Thoracic aorta (tissue), 2 donors: Measurements from ENCODE around the gene ALPK1. TPM values are rescaled to one million over a fixed set of nuclear protein-coding genes. Genes with fewer than 3 reads are reported as not detected.

ENCODE experiments used
- ATAC-seq: fragments of 150-250 bp; one replicate; pipeline ENCODE4 v1.8.0; 2017; ENCODE audit warnings: low read depth; ENCODE audit not compliant: insufficient number of reproducible peaks, low FRiP score
- DNase-seq: peaks from one replicate; pipeline ENCODE4 v3.0.0-alpha.2; 2020; ENCODE audit warnings: low spot score
- H3K27ac ChIP-seq, 2 donors: fragments of 200-600 bp; sonication (generic); 1 replicate in 1 of 2; 2 replicates in 1 of 2; pipeline ENCODE4 v1.5.1; 2016; ENCODE audit warnings: mild to moderate bottlenecking in 2 of 2, moderate library complexity in 2 of 2
- H3K27me3 ChIP-seq: fragments of 200-600 bp; sonication (generic); replicated peaks from 2 replicates; pipeline ENCODE4 v1.6.0; 2016; ENCODE audit warnings: mild to moderate bottlenecking; ENCODE audit not compliant: insufficient read depth
- H3K36me3 ChIP-seq: fragments of 200-600 bp; sonication (generic); one replicate; pipeline ENCODE4 v1.5.1; 2016
- H3K4me1 ChIP-seq, 2 donors: fragments of 200-600 bp; sonication (generic); 1 replicate in 1 of 2; 2 replicates in 1 of 2; pipeline versions ENCODE4 v1.5.1 to v1.6.0; 2016; ENCODE audit warnings: low read depth in 2 of 2, mild to moderate bottlenecking in 1 of 2; ENCODE audit not compliant: control insufficient read depth in 1 of 2
- H3K4me3 ChIP-seq: fragments of 200-600 bp; sonication (generic); 2 replicates; pipeline ENCODE4 v1.5.1; 2016; ENCODE audit warnings: mild to moderate bottlenecking
- H3K9me3 ChIP-seq: fragments of 200-600 bp; sonication (generic); 2 replicates; pipeline ENCODE4 v1.5.1; 2016
- total RNA-seq, 2 donors: library from RNA; depleted of rRNA; stranded (reverse); fragments of >200 nt; gene quantifications; one replicate each; pipeline versions ENCODE4 v1.1.0 to v1.2.3, GENCODE V29; 2016
- TF ChIP-seq, protein P1 (sequence below): fragments of 200-600 bp; sonication (generic); IDR thresholded peaks from one replicate; pipeline ENCODE4 v1.5.1; 2019; ENCODE audit warnings: antibody characterized with exemption

Gene ALPK1
- total RNA-seq, 2 donors from 2014 or later = 20.0 to 63.4 TPM

DNA sequence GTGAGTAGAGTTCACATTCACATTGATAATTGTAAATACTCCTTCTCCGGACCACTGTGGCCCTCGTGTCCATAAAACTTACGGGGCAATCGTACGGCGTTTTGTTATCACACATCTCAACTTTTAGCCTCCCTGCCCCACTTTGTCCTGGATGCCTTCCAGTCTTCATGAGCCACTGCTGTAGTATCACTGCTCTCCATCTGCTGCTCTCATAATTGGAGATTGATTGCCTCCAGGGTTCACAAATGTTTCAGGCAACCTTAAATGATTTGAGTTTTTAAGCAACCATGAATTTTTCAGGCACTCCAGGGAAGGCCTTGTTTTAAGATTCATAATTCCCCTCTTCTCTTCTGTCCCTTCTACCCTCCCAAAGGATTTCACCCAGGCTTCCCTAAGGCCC is 28.4 kb downstream of the ALPK1 start:
- no peaks in the 10 kb centered on the region for H3K27me3 ChIP-seq
- H3K4me1 ChIP-seq = no peaks in the 10 kb centered on the region
- ATAC-seq = no peak
- H3K9me3 ChIP-seq = no peaks in the 10 kb centered on the region
- H3K4me3 ChIP-seq = no peak overlapping the region
- TF ChIP-seq, protein P1, sequence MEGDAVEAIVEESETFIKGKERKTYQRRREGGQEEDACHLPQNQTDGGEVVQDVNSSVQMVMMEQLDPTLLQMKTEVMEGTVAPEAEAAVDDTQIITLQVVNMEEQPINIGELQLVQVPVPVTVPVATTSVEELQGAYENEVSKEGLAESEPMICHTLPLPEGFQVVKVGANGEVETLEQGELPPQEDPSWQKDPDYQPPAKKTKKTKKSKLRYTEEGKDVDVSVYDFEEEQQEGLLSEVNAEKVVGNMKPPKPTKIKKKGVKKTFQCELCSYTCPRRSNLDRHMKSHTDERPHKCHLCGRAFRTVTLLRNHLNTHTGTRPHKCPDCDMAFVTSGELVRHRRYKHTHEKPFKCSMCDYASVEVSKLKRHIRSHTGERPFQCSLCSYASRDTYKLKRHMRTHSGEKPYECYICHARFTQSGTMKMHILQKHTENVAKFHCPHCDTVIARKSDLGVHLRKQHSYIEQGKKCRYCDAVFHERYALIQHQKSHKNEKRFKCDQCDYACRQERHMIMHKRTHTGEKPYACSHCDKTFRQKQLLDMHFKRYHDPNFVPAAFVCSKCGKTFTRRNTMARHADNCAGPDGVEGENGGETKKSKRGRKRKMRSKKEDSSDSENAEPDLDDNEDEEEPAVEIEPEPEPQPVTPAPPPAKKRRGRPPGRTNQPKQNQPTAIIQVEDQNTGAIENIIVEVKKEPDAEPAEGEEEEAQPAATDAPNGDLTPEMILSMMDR = no peak
- DNase-seq = no peak
- H3K36me3 ChIP-seq = no peaks in the 10 kb centered on the region
- no peak overlapping the region for H3K27ac ChIP-seq

DNA sequence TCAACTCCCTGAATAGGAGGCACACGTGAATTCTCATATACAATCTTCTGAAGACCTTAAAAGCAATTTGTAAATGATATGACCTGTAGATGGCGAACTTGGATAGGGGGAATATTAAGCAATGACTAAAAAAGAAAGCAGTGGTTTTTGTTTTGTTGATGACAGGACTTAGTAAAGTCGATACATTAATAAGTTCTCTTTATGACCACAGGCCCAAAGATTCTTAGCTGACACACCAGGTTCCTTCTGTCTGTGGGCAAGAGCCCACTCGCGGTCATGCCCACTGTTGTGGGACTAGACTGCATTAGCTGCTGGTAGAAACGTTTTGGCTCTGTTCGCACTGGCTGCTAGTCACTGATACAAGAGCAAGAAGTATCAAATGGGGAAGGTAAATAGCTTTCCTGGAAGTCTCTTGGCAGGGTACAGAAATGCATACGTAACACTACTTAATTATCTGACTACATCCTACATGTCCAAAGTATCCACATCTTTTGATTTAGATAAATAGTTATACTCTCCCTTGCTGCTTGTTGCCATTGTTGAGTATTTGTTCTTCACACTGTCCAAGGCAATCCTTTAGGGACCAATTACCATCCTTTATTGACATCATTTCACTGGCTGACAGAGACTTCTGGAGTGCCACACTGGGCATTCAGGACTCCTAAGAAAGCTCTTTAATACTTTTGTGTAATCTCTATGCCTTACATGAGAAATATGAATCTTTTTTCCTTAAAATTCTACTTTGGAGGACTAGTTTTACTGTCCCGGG is 31.0 kb downstream of the ALPK1 start:
- Histone ChIP-seq H3K27me3 (no peaks in the 10 kb centered on the region), H3K9me3 (no peaks in the 10 kb centered on the region), H3K4me3 (no peak overlapping the region), H3K27ac (no peak overlapping the region), H3K36me3 (no peaks in the 10 kb centered on the region), H3K4me1 (no peaks in the 10 kb centered on the region)
- DNase-seq (no peak), ATAC-seq (peak; percentile 16)
- TF ChIP-seq, protein P1 = no peak

GRCh38 chr4:112328734-112329130 is 31.6 kb downstream of the ALPK1 start:
- Histone ChIP-seq H3K9me3 (no peaks in the 10 kb centered on the region), H3K36me3 (no peaks in the 10 kb centered on the region), H3K4me3 (no peak overlapping the region), H3K27me3 (no peaks in the 10 kb centered on the region), H3K27ac (no peak overlapping the region), H3K4me1 (no peaks in the 10 kb centered on the region)
- TF ChIP-seq, protein P1 = no peak
- DNase-seq (no peak), ATAC-seq (no peak)

DNA sequence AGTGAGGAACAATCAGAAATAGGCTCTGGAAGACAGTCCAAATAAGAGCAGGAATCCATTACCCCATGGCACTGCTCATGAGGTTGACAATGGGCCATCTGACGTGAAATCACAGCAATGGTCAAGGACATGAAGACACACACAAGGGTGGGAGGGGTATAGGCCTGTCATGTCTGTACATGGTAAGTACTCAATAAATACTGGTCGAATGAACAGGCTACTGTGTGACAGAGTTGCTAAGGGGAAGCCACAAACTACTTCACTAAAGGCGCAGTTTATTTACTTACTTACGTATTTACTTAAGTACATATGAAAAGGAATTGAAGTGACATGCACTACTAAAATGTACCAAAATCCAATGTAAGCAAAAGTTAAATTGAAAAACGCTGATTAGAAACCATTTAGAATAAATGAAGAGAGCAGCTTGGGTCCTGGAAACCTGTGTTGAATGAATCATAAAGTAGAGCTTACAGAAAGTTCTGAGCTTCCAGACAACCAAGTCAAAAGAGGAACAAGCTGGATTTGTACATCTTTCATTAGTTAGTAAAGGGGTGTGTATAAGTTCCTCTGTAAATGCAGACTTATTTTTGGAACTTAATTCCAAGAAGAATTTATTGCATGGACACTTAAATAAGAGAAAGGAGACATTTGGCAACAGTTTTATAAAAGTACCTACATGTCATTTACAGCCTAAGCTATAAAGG is 32.7 kb downstream of the ALPK1 start:
- no peak for ATAC-seq
- DNase-seq = no peak
- H3K27ac ChIP-seq = no peak overlapping the region
- no peaks in the 10 kb centered on the region for H3K36me3 ChIP-seq
- H3K4me3 ChIP-seq = no peak overlapping the region
- H3K4me1 ChIP-seq = no peaks in the 10 kb centered on the region
- H3K9me3 ChIP-seq = no peaks in the 10 kb centered on the region
- TF ChIP-seq, protein P1 = no peak
- H3K27me3 ChIP-seq = no peaks in the 10 kb centered on the region

GRCh38 chr4:112330921-112331320 is 33.8 kb downstream of the ALPK1 start:
- TF ChIP-seq, protein P1 = no peak
- ATAC-seq (no peak), DNase-seq (no peak)
- Histone ChIP-seq H3K9me3 (no peaks in the 10 kb centered on the region), H3K36me3 (peaks cover 7% of the 10 kb centered on the region), H3K4me3 (no peak overlapping the region), H3K27ac (no peak overlapping the region), H3K27me3 (no peaks in the 10 kb centered on the region), H3K4me1 (no peaks in the 10 kb centered on the region)
